ENCODE measurements around the gene NPHP4. TPM values are rescaled to one million over a fixed set of nuclear protein-coding genes. Genes with fewer than 3 reads are reported as not detected.

The NPHP4 gene
- total and polyA plus RNA-seq, 10 of the 15 experiments (the other 5 are each of a cell fraction or from before 2014, with no cell fraction given) = 0.16 to 10.5 (median 3.1) TPM

GRCh38 chr1:5941671-5942070 lies 50.6 kb downstream of the NPHP4 start:
- Histone ChIP-seq H4K20me1 (ENCODE audit: control insufficient read depth, insufficient read depth) (no peaks in the 10 kb centered on the region), H3K79me2 (ENCODE audit: control insufficient read depth, insufficient read depth, low read length) (no peaks in the 10 kb centered on the region), H3K36me3 (ENCODE audit: control insufficient read depth in 2 of 2, insufficient read depth in 2 of 2, low read length in 1 of 2) (peaks cover 3 to 4% of the 10 kb centered on the region in 2 experiments; a peak in 3 of 4 replicates), H3K4me2 (ENCODE audit: control insufficient read depth, insufficient read depth) (no peak overlapping the region), H3K27me3 (replicated peaks in 1 of 2; ENCODE audit: control insufficient read depth in 2 of 2, insufficient read depth in 2 of 2, low read length in 1 of 2) (no peaks in the 10 kb centered on the region), H3K9me3 (replicated peaks; ENCODE audit: control insufficient read depth, insufficient read depth, low read length) (no peaks in the 10 kb centered on the region), H3K4me3 (no peak overlapping the region), H3K27ac (ENCODE audit: control insufficient read depth, insufficient read depth) (no peak overlapping the region), H3K9ac (ENCODE audit: control insufficient read depth, insufficient read depth, low read length) (no peak overlapping the region), H3K4me1 (ENCODE audit: control insufficient read depth, insufficient read depth, low read length) (no peaks in the 10 kb centered on the region), H2AFZ (ENCODE audit: control insufficient read depth, low read depth, low read length) (no peak overlapping the region)
- RAD21 ChIA-PET (ENCODE audit: unreplicated experiment) = no interaction called here
- intact Hi-C loops (cut with micrococcal nuclease; ENCODE audit: unreplicated experiment) (no loop called here), in situ Hi-C loops (cut with MboI) (no loop called here)
- SMC1A ChIA-PET (ENCODE audit: uncharacterized antibody, unreplicated experiment) = no interaction called here
- CTCF ChIA-PET = no interaction called here
- ATAC-seq = no peak
- FAIRE-seq = no peak
- TF ChIP-seq E4F1 (IDR thresholded peaks at IDR 0.05; ENCODE audit: borderline replicate concordance, partially characterized antibody) = no peak
- no peak for TF ChIP-seq SUPT20H (IDR thresholded peaks at IDR 0.05; ENCODE audit: borderline replicate concordance, control insufficient read depth, low read depth, low read length)
- POLR2A ChIA-PET = no interaction called here
- BruUV-seq (replicated peaks) = no TSS peak
- no peak for DNase-seq (ENCODE audit: low read depth, low spot score)
- 64% methylated on average over 6 of the region's 7 CpGs for WGBS (ENCODE audit: insufficient coverage, insufficient replicate concordance, low lambda C conversion rate, missing lambda C conversion rate)

GRCh38 chr1:5940723-5941407 lies 51.4 kb downstream of the NPHP4 start:
- RAD21 ChIA-PET (ENCODE audit: unreplicated experiment) = no interaction called here
- no TSS peak for BruUV-seq (replicated peaks)
- Histone ChIP-seq H3K4me1 (ENCODE audit: control insufficient read depth, insufficient read depth, low read length) (no peaks in the 10 kb centered on the region), H3K27ac (ENCODE audit: control insufficient read depth, insufficient read depth) (no peak overlapping the region), H3K9me3 (replicated peaks; ENCODE audit: control insufficient read depth, insufficient read depth, low read length) (no peaks in the 10 kb centered on the region), H2AFZ (ENCODE audit: control insufficient read depth, low read depth, low read length) (no peak overlapping the region), H3K27me3 (replicated peaks in 1 of 2; ENCODE audit: control insufficient read depth in 2 of 2, insufficient read depth in 2 of 2, low read length in 1 of 2) (no peaks in the 10 kb centered on the region), H3K9ac (ENCODE audit: control insufficient read depth, insufficient read depth, low read length) (no peak overlapping the region), H3K4me3 (no peak overlapping the region), H4K20me1 (ENCODE audit: control insufficient read depth, insufficient read depth) (no peaks in the 10 kb centered on the region), H3K4me2 (ENCODE audit: control insufficient read depth, insufficient read depth) (no peak overlapping the region), H3K79me2 (ENCODE audit: control insufficient read depth, insufficient read depth, low read length) (no peaks in the 10 kb centered on the region), H3K36me3 (ENCODE audit: control insufficient read depth in 2 of 2, insufficient read depth in 2 of 2, low read length in 1 of 2) (peaks cover 3 to 4% of the 10 kb centered on the region in 2 experiments; a peak in 3 of 4 replicates)
- intact Hi-C loops (cut with micrococcal nuclease; ENCODE audit: unreplicated experiment) (no loop called here), in situ Hi-C loops (cut with MboI) (no loop called here)
- CTCF ChIA-PET = no interaction called here
- SMC1A ChIA-PET (ENCODE audit: uncharacterized antibody, unreplicated experiment) = no interaction called here
- TF ChIP-seq SUPT20H (IDR thresholded peaks at IDR 0.05; ENCODE audit: borderline replicate concordance, control insufficient read depth, low read depth, low read length) (no peak), MYC (IDR thresholded peaks at IDR 0.05; ENCODE audit: insufficient read depth, insufficient read length, insufficient replicate concordance, low read length, severe bottlenecking) (no peak), CEBPB (IDR thresholded peaks at IDR 0.05; ENCODE audit: borderline replicate concordance in 1 of 2, low read depth in 2 of 2, low read length in 2 of 2) (no peak), CTCF (IDR thresholded peaks at IDR 0.05 in 2 of 3, conservative IDR thresholded peaks at IDR 0.05 in 1 of 3; ENCODE audit: control insufficient read depth in 2 of 3, extremely low read depth in 1 of 3, insufficient read depth in 1 of 3, low read depth in 3 of 3, low read length in 3 of 3) (no peak), TCF12 (IDR thresholded peaks at IDR 0.05; ENCODE audit: low read depth, low read length) (no peak)
- DNase-seq (ENCODE audit: low read depth, low spot score) (no peak), ATAC-seq (no peak), FAIRE-seq (peak; percentile 44)
- POLR2A ChIA-PET = no interaction called here
- WGBS (ENCODE audit: insufficient coverage, insufficient replicate concordance, low lambda C conversion rate, missing lambda C conversion rate) = 97% methylated on average over 2 of the region's 2 CpGs

Measured in GM12878 (cell line).